GM04503 (cell line): ENCODE results near the gene OR2B2.

Source experiments
- DNase-seq: peaks from one replicate; pipeline ENCODE4 v3.0.0-alpha.2; 2012; ENCODE audit warnings: low read depth

OR2B2 gene

GRCh38 chr6:27866357-27867050 is 45.7 kb downstream of the OR2B2 start:
- no peak for DNase-seq

- DNase-seq = no peak
These were observed 46.3 kb downstream of the OR2B2 start for GRCh38 chr6:27865850-27866356.

GRCh38 chr6:27864906-27865849 is 47.0 kb downstream of the OR2B2 start:
- peak; percentile 92 for DNase-seq

GRCh38 chr6:27863962-27864905 is 48.0 kb downstream of the OR2B2 start:
- DNase-seq = no peak

GRCh38 chr6:27862396-27863066 is 49.7 kb downstream of the OR2B2 start:
- DNase-seq = no peak

GRCh38 chr6:27861861-27862260 is 50.3 kb downstream of the OR2B2 start:
- no peak for DNase-seq

- no peak for DNase-seq
These were observed 50.8 kb downstream of the OR2B2 start for GRCh38 chr6:27861276-27861840.
